Urinary bladder (tissue), 4 donors: Measurements from ENCODE around the gene DESI1. TPM values are rescaled to one million over a fixed set of nuclear protein-coding genes. Genes with fewer than 3 reads are reported as not detected.

ENCODE experiments used
- DNase-seq: peaks from one replicate; pipeline ENCODE4 v3.0.0-alpha.2; 2015; ENCODE audit errors: extremely low spot score
- H3K27ac ChIP-seq: one replicate; pipeline ENCODE4 v1.5.1; 2013; ENCODE audit warnings: low read depth, mild to moderate bottlenecking, moderate library complexity
- H3K36me3 ChIP-seq: one replicate; pipeline ENCODE4 v1.6.1; 2013; ENCODE audit warnings: mild to moderate bottlenecking, moderate library complexity; ENCODE audit not compliant: insufficient read depth
- H3K4me1 ChIP-seq: one replicate; pipeline ENCODE4 v1.6.1; 2013; ENCODE audit warnings: mild to moderate bottlenecking, moderate library complexity; ENCODE audit not compliant: insufficient read depth
- H3K4me3 ChIP-seq: one replicate; pipeline ENCODE4 v1.5.1; 2013; ENCODE audit warnings: low read depth, low read length
- WGBS: extraction: QIAGEN DNeasy Blood & Tissue Kit; methylation state at CpG from one replicate; pipeline ENCODE4 v1.1.7; 2013; 5-methylcytosine and 5-hydroxymethylcytosine counted together
- polyA plus RNA-seq: library from polyadenylated mRNA; stranded (reverse); fragments of 200-250 nt; gene quantifications from one replicate; pipeline ENCODE4 v1.2.3, GENCODE V29; 2013
- total RNA-seq: library from RNA; depleted of rRNA; stranded (reverse); fragments of >200 nt; gene quantifications from one replicate; pipeline ENCODE4 v1.2.3, GENCODE V29; 2014
- donor health status: healthy with polysubstance abuse.
- donor health status: healthy.

Gene DESI1
- total and polyA plus RNA-seq, 2 donors: 12.7 to 14.5 TPM

- DNase-seq: peak; percentile 98
- Histone ChIP-seq H3K36me3 (no peaks in the 10 kb centered on the region), H3K4me1 (no peaks in the 10 kb centered on the region), H3K27ac (peak within 1 kb of the TSS; percentile 90), H3K4me3 (peak within 1 kb of the TSS; percentile 72)
- whole genome bisulfite sequencing: under 1% methylated on average over 70 of the region's 70 CpGs
Measured at GRCh38 chr22:41621099-41621910, 462 bp upstream of the DESI1 start, which contains the start of gene XRCC6. XRCC6 (plus strand) TSS chr22:41621295; CDS start chr22:41622005, 710 bp downstream.

GRCh38 chr22:41619979-41620588, 759 bp downstream of the DESI1 start:
- no peaks in the 10 kb centered on the region for H3K4me1 ChIP-seq

GRCh38 chr22:41613456-41613855, 7.4 kb downstream of the DESI1 start:
- no peak overlapping the region for H3K27ac ChIP-seq
- WGBS: 92% methylated on average over 2 of the region's 2 CpGs
- no peak overlapping the region for H3K4me3 ChIP-seq
- DNase-seq: no peak
- no peaks in the 10 kb centered on the region for H3K36me3 ChIP-seq
- no peaks in the 10 kb centered on the region for H3K4me1 ChIP-seq

More at GRCh38 chr22:41619979-41620588, 759 bp downstream of the DESI1 start:
- peak overlapping the region; percentile 59 for H3K4me3 ChIP-seq
- peak overlapping the region; percentile 62 for H3K27ac ChIP-seq
- 3% methylated on average over 24 of the region's 24 CpGs for WGBS
- DNase-seq: no peak
- no peaks in the 10 kb centered on the region for H3K36me3 ChIP-seq

- Histone ChIP-seq H3K27ac (no peak overlapping the region), H3K4me1 (no peaks in the 10 kb centered on the region), H3K36me3 (no peaks in the 10 kb centered on the region), H3K4me3 (no peak overlapping the region)
- 93% methylated on average over 6 of the region's 6 CpGs for WGBS
- no peak for DNase-seq
Measured at GRCh38 chr22:41612603-41613306, 8.1 kb downstream of the DESI1 start.

- no peak overlapping the region for H3K4me3 ChIP-seq
- H3K36me3 ChIP-seq: no peaks in the 10 kb centered on the region
- no peak overlapping the region for H3K27ac ChIP-seq
- no peaks in the 10 kb centered on the region for H3K4me1 ChIP-seq
- 97% methylated on average over 3 of the region's 3 CpGs for WGBS
- DNase-seq: no peak
Measured at GRCh38 chr22:41608386-41608785, 12.5 kb downstream of the DESI1 start.

GRCh38 chr22:41603873-41604332, 16.9 kb downstream of the DESI1 start:
- Histone ChIP-seq H3K4me3 (no peak overlapping the region), H3K36me3 (peaks cover 3% of the 10 kb centered on the region), H3K4me1 (no peaks in the 10 kb centered on the region), H3K27ac (no peak overlapping the region)
- DNase-seq: no peak
- 93% methylated on average over 4 of the region's 4 CpGs for WGBS

- WGBS: 92% methylated on average over 8 of the region's 8 CpGs
- Histone ChIP-seq H3K4me1 (no peaks in the 10 kb centered on the region), H3K4me3 (no peak overlapping the region), H3K36me3 (peaks cover 3% of the 10 kb centered on the region), H3K27ac (no peak overlapping the region)
- no peak for DNase-seq
Measured at GRCh38 chr22:41600976-41601375, 19.9 kb downstream of the DESI1 start.

GRCh38 chr22:41598891-41599635, 21.8 kb downstream of the DESI1 start:
- 89% methylated on average over 8 of the region's 8 CpGs for WGBS
- Histone ChIP-seq H3K4me1 (no peaks in the 10 kb centered on the region), H3K4me3 (no peak overlapping the region), H3K27ac (no peak overlapping the region), H3K36me3 (peaks cover 3% of the 10 kb centered on the region)
- no peak for DNase-seq

GRCh38 chr22:41598081-41598480, 22.8 kb downstream of the DESI1 start:
- no peak for DNase-seq
- H3K27ac ChIP-seq: no peak overlapping the region
- WGBS: 76% methylated on average over 5 of the region's 5 CpGs

GRCh38 chr22:41597635-41597953, 23.2 kb downstream of the DESI1 start:
- WGBS: 55% methylated on average over 2 of the region's 2 CpGs
- H3K36me3 ChIP-seq: peaks cover 3% of the 10 kb centered on the region
- no peak for DNase-seq
- H3K27ac ChIP-seq: no peak overlapping the region
- H3K4me1 ChIP-seq: no peaks in the 10 kb centered on the region
- no peak overlapping the region for H3K4me3 ChIP-seq

More at GRCh38 chr22:41598081-41598480, 22.8 kb downstream of the DESI1 start:
- H3K4me3 ChIP-seq: no peak overlapping the region
- H3K4me1 ChIP-seq: no peaks in the 10 kb centered on the region
- H3K36me3 ChIP-seq: peaks cover 3% of the 10 kb centered on the region

GRCh38 chr22:41596776-41597634, 23.8 kb downstream of the DESI1 start:
- H3K4me1 ChIP-seq: no peaks in the 10 kb centered on the region
- WGBS: 48% methylated on average over 13 of the region's 13 CpGs
- H3K27ac ChIP-seq: no peak overlapping the region
- DNase-seq: no peak
- no peaks in the 10 kb centered on the region for H3K36me3 ChIP-seq
- no peak overlapping the region for H3K4me3 ChIP-seq

GRCh38 chr22:41595703-41596102, 25.1 kb downstream of the DESI1 start:
- 87% methylated on average over 5 of the region's 5 CpGs for WGBS
- Histone ChIP-seq H3K36me3 (no peaks in the 10 kb centered on the region), H3K27ac (no peak overlapping the region), H3K4me3 (no peak overlapping the region), H3K4me1 (no peaks in the 10 kb centered on the region)
- no peak for DNase-seq
